Gastrocnemius medialis (tissue), 4 donors: Measurements from ENCODE around the gene TM7SF3. TPM values are rescaled to one million over a fixed set of nuclear protein-coding genes. Genes with fewer than 3 reads are reported as not detected.
"Not testable (repeated sequence)": the region's sequence is repeated elsewhere in the genome, so short reads cannot be mapped to it uniquely, and the experiment has no call there.

ENCODE experiments used
- ATAC-seq, 2 donors: fragments of 150-250 bp; one replicate each; pipeline ENCODE4 v1.9.1; 2016
- DNase-seq, 2 donors: peaks; one replicate each; pipeline ENCODE4 v3.0.0-alpha.2; 2019
- H3K27ac ChIP-seq, 4 donors: fragments of 200-600 bp; sonication (generic); 1 replicate in 1 of 4; 2 replicates in 3 of 4; pipeline ENCODE4 v1.5.1; 2016 to 2018; ENCODE audit warnings: mild to moderate bottlenecking in 2 of 4, moderate library complexity in 1 of 4
- H3K27me3 ChIP-seq, 3 donors: fragments of 200-600 bp; sonication (generic) in 2 of 3; 1 replicate in 1 of 3; 2 replicates in 2 of 3; pipeline versions ENCODE4 v1.5.1 to v1.6.0; 2016 to 2019; ENCODE audit warnings: mild to moderate bottlenecking in 1 of 3, moderate library complexity in 1 of 3
- H3K36me3 ChIP-seq, 2 donors: fragments of 200-600 bp; sonication (generic) in 1 of 2; one replicate each; pipeline ENCODE4 v1.5.1; 2017 to 2018
- H3K4me1 ChIP-seq, 2 donors: fragments of 200-600 bp; sonication (generic) in 1 of 2; one replicate each; pipeline ENCODE4 v1.5.1; 2016 to 2017; ENCODE audit warnings: mild to moderate bottlenecking in 2 of 2
- H3K4me3 ChIP-seq, 4 donors: fragments of 200-600 bp; sonication (generic) in 3 of 4; 1 replicate in 1 of 4; 2 replicates in 3 of 4; pipeline ENCODE4 v1.5.1; 2016 to 2019; ENCODE audit warnings: mild to moderate bottlenecking in 2 of 4
- H3K9me3 ChIP-seq, 3 donors: fragments of 200-600 bp; sonication (generic) in 2 of 3; 1 replicate in 1 of 3; 2 replicates in 2 of 3; pipeline ENCODE4 v1.5.1; 2016 to 2019
- POLR2A ChIP-seq, 2 donors: fragments of 450-650 bp; IDR thresholded peaks; one replicate each; pipeline ENCODE4 v1.6.1; 2017; ENCODE audit warnings: antibody characterized with exemption in 2 of 2, mild to moderate bottlenecking in 2 of 2, moderate library complexity in 2 of 2
- in situ Hi-C, 4 donors: fragments of 200-750 bp; cut with MboI; loops; one replicate each; pipeline versions ENCODE4 v1.15.0 to v1.8.0; 2017; ENCODE audit warnings: low sequenced_read_pairs in 4 of 4
- intact Hi-C: fragments of 100-400 bp; cut with DNase I; formaldehyde crosslinking; loops from one replicate; pipeline ENCODE4 v1.15.1; 2023; ENCODE audit warnings: low total_unique reads
- total RNA-seq, 4 donors: library from RNA; depleted of rRNA; stranded (reverse); fragments of >200 nt; gene quantifications; one replicate each; pipeline versions ENCODE4 v1.1.0 to v1.2.3, GENCODE V29; 2016
- TF ChIP-seq, protein P1 (sequence below), 5 experiments: fragments of 450-650 bp in 3 of 5; fragments of 200-600 bp in 2 of 5; sonication (generic) in 2 of 5; IDR thresholded peaks in 4 of 5; conservative IDR thresholded peaks in 1 of 5; 1 replicate in 4 of 5; 2 replicates in 1 of 5; pipeline ENCODE4 v1.5.1; 2016 to 2019; ENCODE audit warnings: antibody characterized with exemption in 5 of 5, mild to moderate bottlenecking in 3 of 5, moderate library complexity in 3 of 5

The TM7SF3 gene
- total RNA-seq, 4 donors from 2014 or later, result 8.6 to 19.8 (median 14.3) TPM

DNA sequence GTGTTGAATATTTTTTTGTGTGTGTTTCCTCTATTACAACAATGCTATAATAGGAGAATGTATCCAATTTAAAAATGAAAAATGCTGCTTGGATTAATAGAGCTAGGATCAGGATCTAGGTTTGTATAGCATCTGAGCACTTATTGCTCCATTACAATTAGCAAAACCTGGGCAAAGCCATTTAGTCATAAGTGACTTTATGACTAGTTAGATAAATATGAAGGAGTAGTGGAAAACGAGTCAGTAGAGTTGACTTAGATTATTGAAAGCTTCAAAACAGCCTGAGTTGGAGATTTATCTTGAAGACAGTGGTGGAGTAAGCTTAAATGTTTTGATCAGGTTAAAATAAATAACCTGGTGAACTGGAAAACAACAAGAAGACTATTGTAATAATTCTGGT lies 10.9 kb upstream of the TM7SF3 start:
- Histone ChIP-seq H3K27me3 (no peaks in the 10 kb centered on the region), H3K4me3 (no peak overlapping the region), H3K4me1 (peaks cover 18 to 23% of the 10 kb centered on the region in 2 donors), H3K36me3 (peaks cover 0 to 30% of the 10 kb centered on the region in 2 donors), H3K9me3 (no peaks in the 10 kb centered on the region), H3K27ac (no peak overlapping the region)
- no peak for ATAC-seq
- intact Hi-C loops (loop anchor here (10.0 kb wide), 2 partner anchors 690 to 1830 kb away; partner anchors contain the start of genes DNAI7, ETFRF1 and MRPS35), in situ Hi-C loops (loop anchor here in 2 of 4 donors (10.0 to 25.0 kb wide), 3 partner anchors 90 to 290 kb away; partner anchors contain the start of genes FGFR1OP2 (in 1 of the 2) and INTS13 (in 1 of the 2))
- no peak for DNase-seq
- TF ChIP-seq, protein P1, sequence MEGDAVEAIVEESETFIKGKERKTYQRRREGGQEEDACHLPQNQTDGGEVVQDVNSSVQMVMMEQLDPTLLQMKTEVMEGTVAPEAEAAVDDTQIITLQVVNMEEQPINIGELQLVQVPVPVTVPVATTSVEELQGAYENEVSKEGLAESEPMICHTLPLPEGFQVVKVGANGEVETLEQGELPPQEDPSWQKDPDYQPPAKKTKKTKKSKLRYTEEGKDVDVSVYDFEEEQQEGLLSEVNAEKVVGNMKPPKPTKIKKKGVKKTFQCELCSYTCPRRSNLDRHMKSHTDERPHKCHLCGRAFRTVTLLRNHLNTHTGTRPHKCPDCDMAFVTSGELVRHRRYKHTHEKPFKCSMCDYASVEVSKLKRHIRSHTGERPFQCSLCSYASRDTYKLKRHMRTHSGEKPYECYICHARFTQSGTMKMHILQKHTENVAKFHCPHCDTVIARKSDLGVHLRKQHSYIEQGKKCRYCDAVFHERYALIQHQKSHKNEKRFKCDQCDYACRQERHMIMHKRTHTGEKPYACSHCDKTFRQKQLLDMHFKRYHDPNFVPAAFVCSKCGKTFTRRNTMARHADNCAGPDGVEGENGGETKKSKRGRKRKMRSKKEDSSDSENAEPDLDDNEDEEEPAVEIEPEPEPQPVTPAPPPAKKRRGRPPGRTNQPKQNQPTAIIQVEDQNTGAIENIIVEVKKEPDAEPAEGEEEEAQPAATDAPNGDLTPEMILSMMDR (IDR thresholded peaks at IDR 0.05 in 4 of 5, conservative IDR thresholded peaks at IDR 0.05 in 1 of 5), result no peak
- TF ChIP-seq POLR2A (IDR thresholded peaks at IDR 0.05), result no peak

DNA sequence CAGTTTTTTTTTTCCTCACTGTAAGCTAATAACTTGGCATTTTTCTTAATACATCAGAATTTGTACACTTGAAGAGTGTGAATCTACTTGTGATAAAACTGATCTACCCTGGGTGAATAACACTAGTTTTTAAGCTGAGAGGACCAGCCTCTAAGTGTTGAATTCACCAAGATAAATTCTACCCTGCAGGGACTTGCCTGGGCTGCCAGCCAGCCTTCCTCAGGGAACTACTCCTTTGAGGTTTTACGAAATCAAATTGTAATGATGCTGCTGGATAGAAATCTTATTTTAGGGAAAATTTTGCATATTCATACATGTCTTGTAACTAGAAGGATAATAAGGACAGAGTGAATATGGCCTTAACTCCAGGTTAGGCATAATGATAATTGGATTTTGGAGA lies 10.1 kb upstream of the TM7SF3 start:
- Histone ChIP-seq H3K27ac (no peak overlapping the region), H3K4me3 (no peak overlapping the region), H3K36me3 (peaks cover 0 to 22% of the 10 kb centered on the region in 2 donors), H3K27me3 (no peaks in the 10 kb centered on the region), H3K4me1 (peaks cover 18 to 23% of the 10 kb centered on the region in 2 donors), H3K9me3 (no peaks in the 10 kb centered on the region)
- in situ Hi-C loops, result loop anchor here in 2 of 4 donors (10.0 to 25.0 kb wide), 3 partner anchors 89 to 291 kb away; partner anchors contain the start of genes FGFR1OP2 (in 1 of the 2) and INTS13 (in 1 of the 2)
- TF ChIP-seq, protein P1 (IDR thresholded peaks at IDR 0.05 in 4 of 5, conservative IDR thresholded peaks at IDR 0.05 in 1 of 5), result no peak
- TF ChIP-seq POLR2A (IDR thresholded peaks at IDR 0.05), result no peak
- intact Hi-C loops, result loop anchor here (5.0 to 10.0 kb wide), 4 partner anchors 192 to 1829 kb away; partner anchors contain the start of genes DNAI7, ETFRF1, ITPR2 and MRPS35
- ATAC-seq, result no peak
- no peak for DNase-seq

DNA sequence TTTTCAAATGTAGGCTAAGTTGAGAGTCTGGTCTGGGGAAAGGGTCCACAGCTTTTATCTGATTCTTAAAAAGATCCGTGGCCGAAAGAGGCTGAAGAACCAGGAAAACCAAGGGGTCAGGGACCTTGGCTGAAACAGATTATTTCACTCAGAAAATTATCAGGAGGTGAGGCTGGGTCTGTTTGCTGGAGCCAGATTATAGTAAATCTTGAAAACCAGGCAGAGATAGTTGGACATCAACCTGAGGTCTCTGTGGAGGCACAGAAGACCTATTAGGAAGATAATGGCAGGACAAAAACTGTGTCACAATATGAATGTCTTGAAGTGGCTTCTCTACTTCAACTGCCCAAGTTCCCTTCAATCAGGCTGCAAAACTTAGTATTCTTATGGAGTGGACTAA lies 6.6 kb upstream of the TM7SF3 start:
- no peak for TF ChIP-seq POLR2A (IDR thresholded peaks at IDR 0.05)
- TF ChIP-seq, protein P1 (IDR thresholded peaks at IDR 0.05 in 4 of 5, conservative IDR thresholded peaks at IDR 0.05 in 1 of 5), result no peak
- ATAC-seq (no peak), DNase-seq (no peak)
- intact Hi-C loops, result loop anchor here (5.0 to 10.0 kb wide), 4 partner anchors 188 to 1826 kb away; partner anchors contain the start of genes DNAI7, ETFRF1, ITPR2 and MRPS35
- H3K4me3 ChIP-seq, result no peak overlapping the region
- no peak overlapping the region for H3K27ac ChIP-seq
- in situ Hi-C loops, result loop anchor here in 2 of 4 donors (10.0 to 25.0 kb wide), 3 partner anchors 86 to 294 kb away; partner anchors contain the start of genes FGFR1OP2 (in 1 of the 2) and INTS13 (in 1 of the 2)
- H3K4me1 ChIP-seq, result peaks cover 18 to 25% of the 10 kb centered on the region in 2 donors
- no peaks in the 10 kb centered on the region for H3K9me3 ChIP-seq
- no peaks in the 10 kb centered on the region for H3K27me3 ChIP-seq
- no peaks in the 10 kb centered on the region for H3K36me3 ChIP-seq

DNA sequence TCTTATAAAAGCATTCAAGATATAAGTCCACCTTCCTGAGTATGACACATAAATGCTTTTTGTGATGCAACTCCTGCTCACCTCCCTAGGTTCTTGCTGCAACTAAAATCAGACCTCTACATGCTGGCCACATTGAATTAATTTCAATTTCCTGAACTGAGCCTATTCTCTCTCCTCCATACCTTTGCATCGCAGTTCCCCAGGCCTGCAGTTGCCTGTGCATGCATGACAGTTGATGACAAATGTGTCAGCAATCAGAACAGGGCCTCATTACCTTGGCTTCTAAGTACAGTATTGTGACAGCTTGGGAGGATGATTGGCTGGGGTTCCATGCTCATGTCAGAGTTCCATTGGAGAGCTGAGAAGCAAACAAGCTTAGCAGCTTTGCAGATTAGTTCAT lies 3.9 kb upstream of the TM7SF3 start:
- H3K27me3 ChIP-seq, result no peaks in the 10 kb centered on the region
- in situ Hi-C loops (loop anchor here in 3 of 4 donors (5.0 to 25.0 kb wide), 3 partner anchors 166 to 294 kb away; no protein-coding TSS in a partner anchor), intact Hi-C loops (loop anchor here (5.0 to 10.0 kb wide), 2 partner anchors 124 to 507 kb away; partner anchors contain the start of gene PPFIBP1)
- H3K9me3 ChIP-seq, result no peaks in the 10 kb centered on the region
- no peaks in the 10 kb centered on the region for H3K36me3 ChIP-seq
- no peak overlapping the region for H3K27ac ChIP-seq
- no peak for DNase-seq
- no peak for ATAC-seq
- no peak overlapping the region for H3K4me3 ChIP-seq
- TF ChIP-seq, protein P1 (IDR thresholded peaks at IDR 0.05 in 4 of 5, conservative IDR thresholded peaks at IDR 0.05 in 1 of 5), result no peak
- no peak for TF ChIP-seq POLR2A (IDR thresholded peaks at IDR 0.05)
- H3K4me1 ChIP-seq, result peaks cover 6 to 16% of the 10 kb centered on the region in 2 donors

DNA sequence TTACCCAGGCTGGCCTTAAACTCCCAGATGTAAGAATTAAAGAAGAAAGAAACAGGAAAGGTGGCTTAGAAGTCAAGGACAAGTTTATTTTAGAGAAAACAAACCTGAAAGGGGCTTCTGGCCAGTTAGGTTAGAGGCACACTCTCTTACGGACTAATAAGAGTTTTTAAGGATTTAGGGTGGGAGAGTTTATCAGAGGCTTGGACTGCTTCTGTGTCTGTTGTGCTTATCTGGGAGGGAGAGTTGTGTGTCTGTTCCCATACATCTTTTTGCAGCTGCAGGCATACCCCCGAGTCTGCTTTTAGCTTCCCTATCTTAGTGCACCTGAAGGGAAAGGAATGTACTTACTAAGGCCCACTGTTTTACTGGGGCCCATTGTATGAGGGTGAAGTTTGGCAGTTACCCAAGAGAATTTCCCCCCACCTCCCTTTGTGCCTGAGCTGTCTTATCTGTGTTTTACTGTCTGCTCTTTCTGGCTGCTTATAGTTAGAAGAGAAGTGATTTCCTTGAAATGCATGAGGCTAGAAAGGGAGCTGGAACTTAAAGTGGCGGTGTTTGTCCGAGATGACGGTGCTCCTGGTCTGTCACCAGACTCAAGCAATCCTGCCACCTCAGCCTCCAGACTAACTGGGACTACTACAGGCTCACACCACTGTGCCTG lies 3.1 kb upstream of the TM7SF3 start:
- H3K27ac ChIP-seq, DNase-seq, H3K27me3 ChIP-seq, H3K36me3 ChIP-seq, H3K9me3 ChIP-seq, H3K4me3 ChIP-seq, ATAC-seq: not testable (repeated sequence)
- in situ Hi-C loops (loop anchor here in 3 of 4 donors (5.0 to 25.0 kb wide), 3 partner anchors 165 to 295 kb away; no protein-coding TSS in a partner anchor), intact Hi-C loops (loop anchor here (5.0 to 10.0 kb wide), 2 partner anchors 125 to 508 kb away; partner anchors contain the start of gene PPFIBP1)
- peaks cover 14 to 20% of the 10 kb centered on the region in 2 donors for H3K4me1 ChIP-seq
